ENCODE results near the gene SEC16B. TPM values are rescaled to one million over a fixed set of nuclear protein-coding genes. Genes with fewer than 3 reads are reported as not detected.
A peak's percentile ranks its signal among the peaks of the same experiment; 100 is the strongest.

SEC16B gene
- total RNA-seq, 2 donors from 2014 or later: 0.90 to 1.7 TPM

GRCh38 chr1:177923441-177923840, 46.4 kb downstream of the SEC16B start:
- Mint-ChIP-seq H3K4me1 (peaks cover 16% of the 10 kb centered on the region), H3K4me3 (no peak overlapping the region), H3K27ac (no peak overlapping the region), H3K27me3 (ENCODE audit: insufficient read depth) (peaks cover 2% of the 10 kb centered on the region), H3K36me3 (ENCODE audit: low read depth) (no peaks in the 10 kb centered on the region), H3K9me3 (no peaks in the 10 kb centered on the region)
- no peak overlapping the region for H3K27ac ChIP-seq (ENCODE audit: low read depth, low read length)
- no peak overlapping the region for H3K4me3 ChIP-seq (ENCODE audit: low read length)
- peaks cover 4% of the 10 kb centered on the region for H3K4me1 ChIP-seq (ENCODE audit: control insufficient read depth, insufficient read depth, low read length)
- TF ChIP-seq CTCF (conservative IDR thresholded peaks at IDR 0.05): no peak
- no peak overlapping the region for H3K9ac ChIP-seq (ENCODE audit: extremely low read depth, low read length, poor library complexity, severe bottlenecking)
- no peaks in the 10 kb centered on the region for H3K9me3 ChIP-seq (ENCODE audit: control insufficient read depth, low read length)
- no peak for DNase-seq
- H3K27me3 ChIP-seq (ENCODE audit: control insufficient read depth, insufficient read depth, low read length, poor library complexity, severe bottlenecking): no peaks in the 10 kb centered on the region
- H3K36me3 ChIP-seq (ENCODE audit: control insufficient read depth, insufficient read depth, low read length): no peaks in the 10 kb centered on the region
- 67 to 94% methylated on average over 1 to 3 of the region's 3 CpGs for WGBS, 2 experiments (ENCODE audit: insufficient coverage in 1 of 2, insufficient read length in 1 of 2)

- DNase-seq: no peak
- no peaks in the 10 kb centered on the region for H3K9me3 Mint-ChIP-seq
- 92 to 94% methylated on average over 3 of the region's 3 CpGs for WGBS, 2 experiments (ENCODE audit: insufficient coverage in 1 of 2, insufficient read length in 1 of 2)
Measured at GRCh38 chr1:177922209-177922608, 47.6 kb downstream of the SEC16B start.

GRCh38 chr1:177921590-177921989, 48.3 kb downstream of the SEC16B start:
- H3K36me3 Mint-ChIP-seq (ENCODE audit: low read depth): no peaks in the 10 kb centered on the region

More at GRCh38 chr1:177922209-177922608, 47.6 kb downstream of the SEC16B start:
- Mint-ChIP-seq H3K27ac (no peak overlapping the region), H3K4me1 (peaks cover 19% of the 10 kb centered on the region), H3K36me3 (ENCODE audit: low read depth) (no peaks in the 10 kb centered on the region), H3K4me3 (no peak overlapping the region), H3K27me3 (ENCODE audit: insufficient read depth) (peaks cover 2% of the 10 kb centered on the region)
- Histone ChIP-seq H3K27me3 (ENCODE audit: control insufficient read depth, insufficient read depth, low read length, poor library complexity, severe bottlenecking) (no peaks in the 10 kb centered on the region), H3K9ac (ENCODE audit: extremely low read depth, low read length, poor library complexity, severe bottlenecking) (no peak overlapping the region), H3K4me1 (ENCODE audit: control insufficient read depth, insufficient read depth, low read length) (peaks cover 4% of the 10 kb centered on the region), H3K9me3 (ENCODE audit: control insufficient read depth, low read length) (no peaks in the 10 kb centered on the region), H3K27ac (ENCODE audit: low read depth, low read length) (no peak overlapping the region), H3K4me3 (ENCODE audit: low read length) (no peak overlapping the region), H3K36me3 (ENCODE audit: control insufficient read depth, insufficient read depth, low read length) (no peaks in the 10 kb centered on the region)
- TF ChIP-seq CTCF (conservative IDR thresholded peaks at IDR 0.05): peak; percentile 42

More at GRCh38 chr1:177921590-177921989, 48.3 kb downstream of the SEC16B start:
- TF ChIP-seq CTCF (conservative IDR thresholded peaks at IDR 0.05): peak; percentile 53
- 81 to 84% methylated on average over 4 of the region's 4 CpGs for WGBS, 2 experiments (ENCODE audit: insufficient coverage in 1 of 2, insufficient read length in 1 of 2)
- no peaks in the 10 kb centered on the region for H3K27me3 ChIP-seq (ENCODE audit: control insufficient read depth, insufficient read depth, low read length, poor library complexity, severe bottlenecking)
- H3K9me3 Mint-ChIP-seq: no peaks in the 10 kb centered on the region
- H3K4me1 Mint-ChIP-seq: peaks cover 19% of the 10 kb centered on the region
- H3K4me3 ChIP-seq (ENCODE audit: low read length): no peak overlapping the region
- H3K36me3 ChIP-seq (ENCODE audit: control insufficient read depth, insufficient read depth, low read length): no peaks in the 10 kb centered on the region
- no peak overlapping the region for H3K9ac ChIP-seq (ENCODE audit: extremely low read depth, low read length, poor library complexity, severe bottlenecking)
- H3K4me1 ChIP-seq (ENCODE audit: control insufficient read depth, insufficient read depth, low read length): peaks cover 4% of the 10 kb centered on the region
- H3K9me3 ChIP-seq (ENCODE audit: control insufficient read depth, low read length): no peaks in the 10 kb centered on the region
- peaks cover 2% of the 10 kb centered on the region for H3K27me3 Mint-ChIP-seq (ENCODE audit: insufficient read depth)
- DNase-seq: no peak
- no peak overlapping the region for H3K27ac Mint-ChIP-seq
- H3K27ac ChIP-seq (ENCODE audit: low read depth, low read length): no peak overlapping the region
- no peak overlapping the region for H3K4me3 Mint-ChIP-seq

Measured in endodermal cell (in vitro differentiated cells).